HG03354 (cell line): ENCODE results near the gene GOLGA6C.
"Not testable (repeated sequence)": the region's sequence is repeated elsewhere in the genome, so short reads cannot be mapped to it uniquely, and the experiment has no call there.

Source experiments
- ATAC-seq: cut with Tn5 transposase; IDR thresholded peaks from one replicate; pipeline ENCODE4 v1.9.1; 2021; ENCODE audit warnings: mild to moderate bottlenecking; ENCODE audit not compliant: unreplicated experiment, poor library complexity, severe bottlenecking

The GOLGA6C gene

DNA sequence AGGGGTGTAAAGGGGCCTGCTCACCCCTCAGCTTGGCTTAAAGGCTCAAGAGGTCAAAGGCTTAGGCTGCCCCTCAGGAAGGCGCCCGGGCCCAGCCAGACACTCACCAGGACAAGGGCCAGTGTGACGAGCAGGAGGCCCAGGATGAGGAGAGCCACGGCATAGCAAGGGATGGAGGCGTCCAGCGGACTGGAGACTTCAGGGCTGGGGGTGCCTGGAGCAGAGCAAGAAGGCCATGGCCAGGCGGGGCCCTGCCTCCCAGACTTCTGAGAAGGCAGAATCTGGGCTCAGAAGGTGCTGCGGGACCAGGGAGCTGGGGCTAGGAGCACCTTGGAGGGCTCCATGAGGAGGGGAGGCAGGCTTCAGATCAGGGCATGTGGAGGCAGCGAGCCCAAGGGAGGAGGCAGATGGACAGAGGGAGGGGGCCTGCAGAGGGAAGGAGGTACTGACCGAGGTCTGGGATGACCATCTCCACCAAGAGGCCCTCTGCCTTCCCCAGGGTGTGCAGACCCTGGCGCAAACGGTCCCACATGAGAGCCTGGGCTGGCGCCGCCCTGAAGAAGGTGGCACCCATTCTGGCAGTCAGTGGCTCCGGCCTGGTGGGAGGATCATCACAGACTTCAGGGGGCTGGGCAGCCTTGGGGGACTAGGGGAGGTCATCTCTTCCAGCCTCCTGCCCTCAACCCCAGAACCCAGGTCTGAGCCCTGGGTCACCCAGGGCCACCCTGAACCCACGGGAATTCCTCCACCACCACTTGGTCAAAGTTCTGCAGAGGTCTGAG, 32.0 kb upstream of the GOLGA6C start:
- ATAC-seq = no peak

DNA sequence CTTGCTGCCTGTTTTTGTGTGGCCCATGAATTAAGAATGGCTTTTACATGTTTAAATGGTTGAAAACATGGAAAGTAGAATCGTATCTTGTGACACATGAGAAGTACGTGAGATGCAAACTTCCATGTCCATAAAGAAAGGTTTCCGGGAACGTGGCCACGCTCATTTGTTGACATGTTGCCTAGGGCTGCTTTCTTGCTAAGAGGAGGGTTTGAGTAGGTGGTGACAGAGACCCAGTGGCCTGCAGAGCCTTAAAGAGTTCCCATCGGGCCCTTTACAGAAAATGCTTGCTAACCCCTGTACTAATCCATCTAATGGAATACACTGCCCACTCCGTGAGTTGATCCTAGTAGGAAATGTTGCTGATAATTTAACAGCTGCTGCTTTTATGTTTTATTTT, 31.0 kb upstream of the GOLGA6C start:
- ATAC-seq = not testable (repeated sequence)

- no peak for ATAC-seq
Observed at GRCh38 chr15:75227663-75228280, 30.4 kb upstream of the GOLGA6C start.

- ATAC-seq = no peak
Observed at GRCh38 chr15:75228787-75229186, 29.3 kb upstream of the GOLGA6C start.

DNA sequence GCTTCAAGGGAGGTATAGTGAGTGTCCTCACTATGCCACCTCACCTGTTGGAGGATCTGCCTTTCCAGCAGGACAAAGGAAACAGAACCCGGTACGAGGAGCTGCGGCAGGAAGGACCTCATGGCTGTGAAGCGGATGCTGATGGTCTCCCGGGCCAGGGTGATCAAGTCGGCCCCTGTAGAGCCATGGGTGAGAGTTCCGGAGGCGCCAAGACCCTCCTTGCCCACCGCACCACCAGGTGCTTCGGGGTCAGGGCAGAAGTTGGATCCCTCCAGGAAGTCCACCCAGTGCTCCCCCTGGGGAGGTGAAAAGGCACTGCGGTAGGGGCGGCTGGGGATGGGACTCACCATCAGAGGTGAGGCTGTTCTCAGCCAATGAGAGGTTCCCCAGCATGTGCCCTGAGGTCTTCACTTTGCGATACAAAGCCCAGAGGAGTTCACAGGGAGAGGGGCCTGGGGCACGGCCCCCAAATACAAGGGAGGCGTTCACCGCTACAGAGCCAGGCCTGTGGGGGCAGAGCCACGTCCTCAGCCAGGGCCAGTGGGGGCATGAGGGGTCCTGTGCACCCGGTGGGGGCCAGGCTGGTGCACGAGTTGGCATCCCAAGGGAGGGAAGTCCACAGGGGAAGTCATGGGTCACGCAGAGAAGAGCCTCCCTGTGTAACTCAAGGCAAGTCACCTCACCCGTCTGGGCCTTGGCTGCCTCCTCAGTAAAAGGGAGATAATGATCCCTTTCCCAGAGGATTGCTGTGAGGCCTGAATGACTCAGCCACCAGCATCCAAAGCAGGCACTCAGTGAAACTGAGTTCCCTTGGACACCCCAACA, 28.7 kb upstream of the GOLGA6C start:
- no peak for ATAC-seq

DNA sequence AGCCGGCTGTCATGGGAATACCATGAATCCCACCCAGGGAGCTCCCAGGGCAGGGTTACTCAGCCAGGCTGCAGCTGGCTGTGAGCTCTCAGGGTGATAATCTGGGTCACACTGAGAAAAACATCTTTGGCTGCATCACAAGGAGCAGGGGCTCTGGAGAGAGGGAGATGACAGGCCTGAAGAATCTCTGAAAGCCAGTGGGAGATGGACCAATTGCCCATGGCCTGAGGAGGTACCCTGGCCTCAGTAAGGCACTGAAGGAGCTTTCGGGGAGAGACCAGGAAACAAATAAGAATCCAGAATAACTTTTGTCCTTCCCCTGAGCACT, 28.2 kb upstream of the GOLGA6C start:
- no peak for ATAC-seq

DNA sequence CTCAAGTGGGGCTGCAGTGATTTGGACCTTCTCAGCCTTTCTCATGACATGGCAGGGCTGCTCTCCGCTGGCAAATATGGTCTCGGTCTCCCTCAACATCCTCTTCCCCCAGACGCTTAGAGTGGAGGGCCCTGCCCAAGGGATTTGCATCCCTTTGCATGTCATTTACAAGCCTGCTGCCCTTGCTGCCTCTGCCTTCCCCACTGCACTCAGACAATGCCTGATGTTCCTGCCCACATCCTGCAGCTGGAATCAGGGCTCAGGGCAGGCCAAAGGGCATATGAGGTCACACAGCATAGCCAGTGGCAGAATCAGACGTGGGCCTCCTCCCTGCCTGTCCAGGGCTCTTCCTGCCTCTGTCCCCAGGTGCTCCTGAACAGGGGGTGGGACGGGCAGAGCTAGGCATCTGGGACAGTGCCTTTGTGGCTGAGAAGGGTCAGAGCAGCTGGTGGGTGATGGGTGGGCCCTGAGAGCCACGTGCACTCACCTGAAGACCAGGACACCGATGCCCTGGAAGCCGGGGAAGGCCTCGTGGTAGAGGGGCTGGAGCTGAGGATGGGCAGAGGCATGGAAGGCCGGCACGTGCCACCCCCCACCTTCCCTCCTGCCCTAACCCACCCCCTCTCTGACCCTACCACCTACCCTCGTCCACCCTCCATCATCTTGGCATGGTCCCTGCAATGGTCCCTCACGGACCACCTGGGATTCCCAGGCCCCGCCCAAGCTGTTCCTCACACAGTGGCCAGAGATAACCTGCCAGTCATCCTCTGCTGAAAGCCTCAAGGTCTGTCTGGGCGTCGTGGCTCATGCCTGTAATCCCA, 27.4 kb upstream of the GOLGA6C start:
- no peak for ATAC-seq

GRCh38 chr15:75231836-75232235, 26.3 kb upstream of the GOLGA6C start:
- no peak for ATAC-seq

DNA sequence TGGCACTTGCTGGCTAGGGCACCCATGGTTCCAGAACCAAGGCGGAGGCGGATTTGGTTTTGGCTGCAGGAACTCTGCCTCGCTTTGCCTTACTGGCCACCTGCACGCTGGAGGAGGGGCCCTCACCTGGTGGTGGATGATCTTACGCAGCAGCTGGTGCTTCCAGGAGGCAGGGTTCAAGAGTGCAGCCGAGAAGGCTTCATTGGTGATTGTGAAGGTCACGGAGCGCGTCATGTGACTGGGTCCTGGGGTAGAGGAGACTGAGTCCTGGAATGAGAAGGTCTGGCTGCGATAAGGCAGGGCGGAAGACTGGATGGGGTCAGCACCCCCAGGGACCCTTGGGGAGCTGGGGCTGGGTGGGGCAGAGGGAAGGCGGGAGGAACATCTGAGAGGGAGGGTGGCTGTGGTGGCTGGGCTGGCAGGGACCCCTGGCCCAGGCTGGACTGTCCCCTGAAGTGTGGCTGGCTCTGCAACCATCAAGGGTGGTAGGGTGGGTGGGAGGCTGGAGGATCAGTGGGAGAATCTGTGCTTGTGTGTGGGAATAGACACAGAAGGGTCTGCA, 25.8 kb upstream of the GOLGA6C start:
- no peak for ATAC-seq

DNA sequence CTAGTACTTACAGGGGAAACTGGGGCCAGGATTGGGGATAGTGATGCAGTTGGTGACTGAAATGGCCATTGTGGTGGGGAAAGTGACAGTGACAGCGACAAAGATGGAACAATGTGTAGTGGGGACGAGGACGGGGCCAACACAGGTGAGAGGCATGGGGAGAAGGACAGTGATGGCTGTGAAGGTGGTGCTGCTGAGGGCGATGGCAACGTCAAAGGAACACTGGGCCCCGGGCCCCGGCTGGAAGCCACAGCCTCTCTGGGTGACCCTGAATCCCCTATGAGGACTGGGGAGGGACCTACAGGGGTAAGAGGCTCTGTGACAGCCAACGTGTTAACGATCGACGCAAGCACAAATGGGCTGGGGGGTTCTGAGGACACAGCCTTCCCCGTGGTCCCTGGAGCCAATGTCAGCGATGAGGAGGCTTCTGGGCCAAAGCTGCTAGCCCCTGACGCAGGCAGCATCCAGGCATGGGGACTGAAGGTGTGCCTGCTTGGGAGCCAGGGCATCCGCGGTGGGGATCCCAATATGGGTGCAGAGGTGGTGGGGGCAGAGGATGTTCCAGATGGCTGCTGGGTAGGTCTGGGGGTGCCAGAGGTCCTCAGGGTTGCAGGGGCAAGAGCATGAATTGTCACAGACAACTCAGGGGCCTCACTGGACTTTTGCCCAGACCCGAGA, 25.2 kb upstream of the GOLGA6C start:
- ATAC-seq = no peak

DNA sequence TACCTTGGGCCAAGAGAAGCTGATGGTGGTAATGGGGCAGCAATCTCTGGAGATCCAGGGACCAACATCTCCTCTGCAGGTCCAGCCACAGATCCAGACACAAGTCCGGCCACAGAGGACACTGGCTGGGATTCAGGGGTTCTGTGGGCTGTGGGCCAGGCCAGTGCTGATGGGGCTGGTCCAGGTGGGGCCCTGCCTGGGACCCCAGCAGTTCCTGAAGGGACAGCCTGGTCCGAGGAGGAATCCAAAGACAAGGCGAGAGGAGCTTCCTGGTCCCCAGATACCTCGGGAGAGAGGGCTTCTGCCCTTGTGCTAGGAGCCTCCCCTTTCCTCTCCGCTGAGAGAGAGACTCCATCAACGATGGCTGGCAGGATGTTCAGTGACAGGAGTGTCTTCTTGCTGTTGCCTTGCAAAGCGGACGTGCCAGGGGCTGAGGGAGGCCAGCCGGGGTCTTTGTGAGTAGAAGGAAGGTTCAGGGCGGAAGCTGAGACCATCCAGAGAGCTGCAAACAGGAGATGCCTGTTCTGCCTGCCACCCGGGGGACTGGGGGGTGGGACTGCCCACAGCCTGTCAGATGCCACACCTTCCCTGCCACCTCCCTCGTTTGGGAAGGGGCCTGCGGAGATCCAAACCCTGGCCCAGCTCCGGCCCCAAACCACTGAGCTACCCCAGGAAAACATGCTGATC, 24.5 kb upstream of the GOLGA6C start:
- ATAC-seq = no peak

GRCh38 chr15:75234191-75234810, 23.8 kb upstream of the GOLGA6C start:
- ATAC-seq = no peak

GRCh38 chr15:75235051-75235673, 23.0 kb upstream of the GOLGA6C start:
- ATAC-seq = no peak

DNA sequence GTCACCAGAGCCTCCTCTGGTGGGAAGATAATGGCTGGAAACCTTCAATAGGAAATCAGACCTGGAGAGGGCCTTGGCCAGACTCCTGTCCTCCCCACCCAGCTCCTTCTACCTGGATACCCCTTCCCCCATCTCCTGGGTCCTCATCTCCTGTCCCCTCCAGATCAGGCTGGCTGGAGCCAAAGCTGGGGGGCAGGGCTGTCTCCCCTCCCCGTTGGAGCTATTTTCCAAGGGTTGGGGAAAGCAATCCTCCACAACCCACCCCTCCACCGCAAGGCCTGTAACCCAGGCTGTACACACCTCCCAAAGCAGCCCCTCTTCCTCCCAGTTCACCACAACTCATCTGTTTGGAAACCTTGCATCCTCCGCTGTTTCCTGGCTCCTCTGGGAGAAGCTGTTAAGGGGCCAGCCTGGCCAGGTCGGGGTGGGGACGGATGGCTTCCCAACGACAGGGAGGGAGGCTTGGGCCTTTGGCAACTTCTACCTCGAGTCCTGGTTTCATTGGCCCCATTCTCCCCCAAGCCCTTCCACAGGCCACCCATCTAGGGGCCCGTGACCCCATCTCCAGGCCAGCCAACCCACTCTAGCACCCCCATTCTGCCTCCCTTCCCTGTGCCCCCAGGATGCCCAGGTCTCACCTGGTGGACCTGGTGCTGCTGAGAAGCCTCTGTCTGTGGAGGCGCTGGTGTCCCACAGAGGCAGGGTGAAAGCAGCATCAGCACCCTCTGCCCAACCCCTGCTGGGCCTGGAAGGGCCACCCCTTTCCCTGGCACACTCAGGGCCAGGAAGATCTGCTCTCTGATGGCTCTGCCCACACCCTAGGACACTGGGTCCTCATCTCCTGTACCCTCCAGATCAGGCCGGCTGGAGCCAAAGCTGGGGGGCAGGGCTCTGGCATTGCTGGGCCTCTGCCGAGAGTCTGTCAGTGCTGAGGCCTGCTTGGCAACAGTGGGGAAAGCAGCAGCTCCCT, 22.1 kb upstream of the GOLGA6C start:
- no peak for ATAC-seq

DNA sequence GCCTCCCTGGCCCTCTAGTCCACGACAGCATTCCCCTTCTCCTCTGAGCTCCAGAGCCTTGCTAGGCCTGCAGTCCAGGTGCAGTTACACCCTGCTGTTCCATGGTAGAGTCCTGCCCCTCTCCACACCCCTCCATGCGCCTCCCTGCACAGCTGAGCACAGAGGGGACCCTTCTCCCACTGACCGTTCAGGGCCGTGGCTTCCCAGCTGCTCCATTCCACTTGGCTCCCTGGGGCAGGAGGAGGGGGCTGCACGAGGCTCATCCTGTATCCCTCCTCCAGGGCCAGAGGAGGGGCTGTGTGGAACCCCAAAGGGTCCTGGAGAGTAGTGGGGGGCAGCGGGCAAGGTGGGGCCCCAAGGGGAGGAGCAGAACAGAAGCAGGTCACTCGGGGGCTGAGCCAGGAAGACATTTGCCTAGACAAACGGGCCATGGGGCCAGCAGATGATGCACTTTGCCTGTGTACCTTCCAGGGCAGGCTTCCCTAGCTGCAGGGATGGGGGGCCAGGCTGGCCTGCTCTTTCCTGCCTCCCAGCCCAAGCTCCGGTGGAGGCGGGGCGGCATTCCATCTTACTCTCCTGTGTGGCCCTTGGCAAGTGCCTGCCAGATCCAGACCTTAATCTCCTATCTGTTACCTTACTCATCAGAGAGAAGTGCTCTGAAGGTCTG, 20.7 kb upstream of the GOLGA6C start:
- no peak for ATAC-seq

- no peak for ATAC-seq
Observed at GRCh38 chr15:75238150-75238549, 20.0 kb upstream of the GOLGA6C start.
